Vagina (tissue), 2 donors: ENCODE measurements around the gene URB1.

Source experiments
- CTCF ChIP-seq, 3 experiments: fragments of 450-650 bp in 2 of 3; fragments of 200-600 bp in 1 of 3; sonication (generic) in 1 of 3; IDR thresholded peaks; one replicate each; pipeline ENCODE4 v1.5.1; 2017 to 2019; ENCODE audit warnings: antibody characterized with exemption in 3 of 3, mild to moderate bottlenecking in 2 of 3, moderate library complexity in 2 of 3
- POLR2A ChIP-seq, 2 donors: fragments of 450-650 bp; IDR thresholded peaks; one replicate each; pipeline ENCODE4 v1.6.1; 2017; ENCODE audit warnings: antibody characterized with exemption in 2 of 2, mild to moderate bottlenecking in 2 of 2, moderate library complexity in 2 of 2

- TF ChIP-seq CTCF (IDR thresholded peaks at IDR 0.05) (no peak), POLR2A (IDR thresholded peaks at IDR 0.05) (no peak)
These were observed 31.4 kb upstream of the URB1 start for GRCh38 chr21:32424191-32424535.
